Measurements from ENCODE around the gene GPC5.

DNA sequence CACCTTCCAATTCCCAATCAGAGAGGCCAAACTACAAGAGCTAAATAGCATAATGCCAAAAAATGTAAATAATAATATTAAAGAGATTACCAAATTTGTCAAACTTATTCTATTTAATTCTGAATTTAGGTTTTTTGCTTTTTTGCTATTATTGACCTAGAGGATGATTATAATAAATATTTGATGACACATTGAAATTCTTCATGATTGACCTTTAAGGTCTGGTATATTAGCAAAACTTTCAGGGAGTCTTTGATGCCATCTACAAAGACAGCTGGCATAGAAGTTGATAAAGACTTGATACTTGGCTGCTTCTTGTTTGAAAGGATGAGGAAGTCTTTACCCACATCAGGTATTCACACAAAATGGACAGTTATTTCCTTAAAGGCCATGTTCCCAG is 1168.3 kb downstream of the GPC5 start:
- TF ChIP-seq ZBTB21 (CRISPR knock-in tag; IDR thresholded peaks at IDR 0.05) (no peak), POLR2AphosphoS5 (IDR thresholded peaks at IDR 0.05; ENCODE audit: low read depth, low read length) (no peak), TCF7L2 (IDR thresholded peaks at IDR 0.05; ENCODE audit: low read depth, low read length) (no peak), BRCA1 (CRISPR knock-in tag; IDR thresholded peaks at IDR 0.05) (no peak), AKAP8 (CRISPR knock-in tag; IDR thresholded peaks at IDR 0.05) (no peak), ZNF589 (CRISPR knock-in tag; conservative IDR thresholded peaks at IDR 0.05) (no peak)
- TF ChIP-seq, protein P1, sequence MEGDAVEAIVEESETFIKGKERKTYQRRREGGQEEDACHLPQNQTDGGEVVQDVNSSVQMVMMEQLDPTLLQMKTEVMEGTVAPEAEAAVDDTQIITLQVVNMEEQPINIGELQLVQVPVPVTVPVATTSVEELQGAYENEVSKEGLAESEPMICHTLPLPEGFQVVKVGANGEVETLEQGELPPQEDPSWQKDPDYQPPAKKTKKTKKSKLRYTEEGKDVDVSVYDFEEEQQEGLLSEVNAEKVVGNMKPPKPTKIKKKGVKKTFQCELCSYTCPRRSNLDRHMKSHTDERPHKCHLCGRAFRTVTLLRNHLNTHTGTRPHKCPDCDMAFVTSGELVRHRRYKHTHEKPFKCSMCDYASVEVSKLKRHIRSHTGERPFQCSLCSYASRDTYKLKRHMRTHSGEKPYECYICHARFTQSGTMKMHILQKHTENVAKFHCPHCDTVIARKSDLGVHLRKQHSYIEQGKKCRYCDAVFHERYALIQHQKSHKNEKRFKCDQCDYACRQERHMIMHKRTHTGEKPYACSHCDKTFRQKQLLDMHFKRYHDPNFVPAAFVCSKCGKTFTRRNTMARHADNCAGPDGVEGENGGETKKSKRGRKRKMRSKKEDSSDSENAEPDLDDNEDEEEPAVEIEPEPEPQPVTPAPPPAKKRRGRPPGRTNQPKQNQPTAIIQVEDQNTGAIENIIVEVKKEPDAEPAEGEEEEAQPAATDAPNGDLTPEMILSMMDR (CRISPR knock-in tag; IDR thresholded peaks at IDR 0.05) = no peak

Measured in HepG2 (cell line).